ENCODE data around the gene GCN1.

- no peak for TF ChIP-seq CTCF (conservative IDR thresholded peaks at IDR 0.05)
- no peak for TF ChIP-seq EZH2 (IDR thresholded peaks at IDR 0.05; ENCODE audit: low read depth)
These were observed 19.0 kb downstream of the GCN1 start for GRCh38 chr12:120175537-120175936.

Measured in PC-9 (cell line).